K562 (cell line): Measurements from ENCODE around the gene NDFIP1. TPM values are rescaled to one million over a fixed set of nuclear protein-coding genes. Genes with fewer than 3 reads are reported as not detected.

Experiments used
- BMI1 ChIP-seq: fragments of 150-350 bp; IDR thresholded peaks from 2 replicates; pipeline ENCODE4 v1.6.1; 2014; ENCODE audit warnings: low read length
- CBFA2T3 ChIP-seq: fragments of 450-650 bp; IDR thresholded peaks from 2 replicates; pipeline ENCODE4 v1.6.1; 2017
- CLOCK ChIP-seq: fragments of 250-450 bp; sonication (Bioruptor Pico); IDR thresholded peaks from 2 replicates; pipeline ENCODE4 v1.4.0; 2020; ENCODE audit warnings: mild to moderate bottlenecking, moderate library complexity, borderline replicate concordance
- COPS2 ChIP-seq: fragments of 450-650 bp; conservative IDR thresholded peaks from 2 replicates; pipeline ENCODE4 v1.6.1; 2016; ENCODE audit warnings: mild to moderate bottlenecking, moderate library complexity
- DNMT1 ChIP-seq: fragments of 450-650 bp; IDR thresholded peaks from 2 replicates; pipeline ENCODE4 v1.6.1; 2016; ENCODE audit warnings: antibody characterized with exemption, mild to moderate bottlenecking
- ELF4 ChIP-seq: fragments of 450-650 bp; formaldehyde crosslinking; IDR thresholded peaks from 2 replicates; pipeline ENCODE4 v1.4.0; 2022; ENCODE audit warnings: missing genetic modification characterization
- GABPA ChIP-seq: fragments of 200-800 bp; sonication (Bioruptor generic); conservative IDR thresholded peaks from 2 replicates; pipeline ENCODE4 v1.6.1; 2016; ENCODE audit warnings: low read depth, missing genetic modification characterization, missing compliant biosample characterization
- GABPB2 ChIP-seq: fragments of 250-450 bp; sonication (Bioruptor Pico); conservative IDR thresholded peaks from 2 replicates; pipeline ENCODE4 v1.5.1; 2021; ENCODE audit warnings: mild to moderate bottlenecking
- KDM4B ChIP-seq, 2 experiments: fragments of 450-650 bp in 1 of 2; sonication (generic) in 1 of 2; IDR thresholded peaks; 2 replicates each; pipeline ENCODE4 v1.6.1; 2016 to 2017; ENCODE audit warnings: borderline replicate concordance in 2 of 2, antibody characterized with exemption in 1 of 2, low read depth in 1 of 2, mild to moderate bottlenecking in 1 of 2
- MAFF ChIP-seq: IDR thresholded peaks from 2 replicates; pipeline ENCODE4 v1.6.1; 2012; ENCODE audit warnings: low read length, improper control_type of control experiment
- MAFK ChIP-seq: IDR thresholded peaks from 2 replicates; pipeline ENCODE4 v1.6.1; 2011; ENCODE audit warnings: low read length, improper control_type of control experiment
- NEUROD1 ChIP-seq: fragments of 150-350 bp; IDR thresholded peaks from 2 replicates; pipeline ENCODE4 v1.6.1; 2014; ENCODE audit warnings: borderline replicate concordance, low read length, low read depth; ENCODE audit not compliant: partially characterized antibody
- POLR3A ChIP-seq: IDR thresholded peaks from 2 replicates; pipeline ENCODE4 v1.6.1; 2011; ENCODE audit warnings: borderline replicate concordance, mild to moderate bottlenecking, moderate library complexity; ENCODE audit not compliant: insufficient read length, insufficient read depth; ENCODE audit errors: extremely low read depth
- PURB ChIP-seq: sonication (generic); formaldehyde crosslinking; IDR thresholded peaks from 2 replicates; pipeline ENCODE4 v1.9.0; 2021; ENCODE audit warnings: low read depth, mild to moderate bottlenecking, missing genetic modification reagents
- SIX5 ChIP-seq, 2 experiments: IDR thresholded peaks; 2 replicates each; pipeline ENCODE4 v1.6.1; 2011; ENCODE audit warnings: low read length in 2 of 2, borderline replicate concordance in 1 of 2, low read depth in 1 of 2, mild to moderate bottlenecking in 1 of 2, moderate library complexity in 1 of 2; ENCODE audit not compliant: insufficient read depth in 1 of 2
- SMAD2 ChIP-seq: fragments of 150-350 bp; IDR thresholded peaks from 2 replicates; pipeline ENCODE4 v1.6.1; 2014; ENCODE audit warnings: low read depth, mild to moderate bottlenecking, low read length
- SRSF9 ChIP-seq: fragments of 200-400 bp; formaldehyde crosslinking; IDR thresholded peaks from 2 replicates; pipeline ENCODE4 v1.6.1; 2017; ENCODE audit warnings: low read depth, low read length, borderline replicate concordance
- STAT6 ChIP-seq: sonication (generic); formaldehyde crosslinking; IDR thresholded peaks from 2 replicates; pipeline ENCODE4 v1.8.1; 2023; ENCODE audit warnings: mild to moderate bottlenecking, missing genetic modification reagents
- TCF7L2 ChIP-seq: fragments of 150-350 bp; IDR thresholded peaks from 2 replicates; pipeline ENCODE4 v1.6.1; 2016; ENCODE audit warnings: low read depth, mild to moderate bottlenecking, low read length, moderate library complexity
- USF1 ChIP-seq: sonication (generic); formaldehyde crosslinking; IDR thresholded peaks from 2 replicates; pipeline ENCODE4 v1.9.0; 2022; ENCODE audit warnings: mild to moderate bottlenecking, missing genetic modification reagents
- ZBTB43 ChIP-seq: sonication (generic); formaldehyde crosslinking; IDR thresholded peaks from 2 replicates; pipeline ENCODE4 v1.8.0; 2023; ENCODE audit warnings: mild to moderate bottlenecking, missing genetic modification reagents
- polyA plus RNA-seq, 8 experiments: library from polyadenylated mRNA; depleted of rRNA in 4 of 8; stranded (reverse) in 5 of 8; unstranded in 3 of 8; fragments of >200 nt; fragmentation: Nextera tagmentation in 2 of 8; fragmentation: Illumina TruSeq in 1 of 8; extraction: Ambion mirVana in 2 of 8; extraction: Trizol in 1 of 8; gene quantifications; 2 replicates each; pipeline versions ENCODE4 v1.2.1 to v1.2.3, GENCODE V29; 2011 to 2014; ENCODE audit warnings: inconsistent platforms in 1 of 8, missing spikeins in 1 of 8
- total RNA-seq, 7 experiments: library from RNA; depleted of rRNA in 6 of 7; stranded (reverse); fragments of >200 nt in 6 of 7; fragmentation: Illumina TruSeq in 2 of 7; extraction: Trizol in 2 of 7; gene quantifications; 2 replicates each; pipeline versions ENCODE4 v1.2.1 to v1.2.3, GENCODE V29; 2011 to 2021; ENCODE audit warnings: low replicate concordance in 1 of 7

The NDFIP1 gene
- total and polyA plus RNA-seq, 9 of the 15 experiments (the other 6 are each of a cell fraction or from before 2014, with no cell fraction given) = 5.3 to 37.5 (median 31.9) TPM

GRCh38 chr5:142108432-142109330 is at the start of gene NDFIP1 (continued):
- no peak for TF ChIP-seq USF1 (CRISPR knock-in tag)
- TF ChIP-seq TCF7L2 = no peak
- no peak for TF ChIP-seq SIX5 (IDR thresholded peaks at IDR 0.05; ENCODE audit: borderline replicate concordance in 1 of 2, insufficient read depth in 1 of 2, low read depth in 1 of 2, low read length in 2 of 2)
- no peak for TF ChIP-seq ZBTB43 (CRISPR knock-in tag)
- TF ChIP-seq DNMT1 = no peak
- no peak for TF ChIP-seq GABPB2 (CRISPR knock-in tag)
- TF ChIP-seq KDM4B (IDR thresholded peaks at IDR 0.05; ENCODE audit: borderline replicate concordance in 2 of 2, low read depth in 1 of 2) = no peak
- no peak for TF ChIP-seq ELF4 (CRISPR knock-in tag)
- TF ChIP-seq CBFA2T3 = no peak
- TF ChIP-seq MAFF = no peak
- no peak for TF ChIP-seq COPS2
- no peak for TF ChIP-seq POLR3A
- TF ChIP-seq PURB (CRISPR knock-in tag) = no peak
- TF ChIP-seq SRSF9 = no peak
- TF ChIP-seq SMAD2 = no peak
- no peak for TF ChIP-seq MAFK
- TF ChIP-seq STAT6 = no peak
- TF ChIP-seq CLOCK (CRISPR knock-in tag) = no peak
- no peak for TF ChIP-seq BMI1
- peak; percentile 28 for TF ChIP-seq GABPA (tag)
- no peak for TF ChIP-seq NEUROD1
